GM12801 (cell line): ENCODE measurements around the gene PPCDC.

ENCODE experiments used
- TF ChIP-seq, protein P1 (sequence below): IDR thresholded peaks from one replicate; pipeline ENCODE4 v1.5.1; 2011; ENCODE audit warnings: control low read depth; ENCODE audit not compliant: insufficient read length; ENCODE audit errors: extremely low read depth

PPCDC gene

DNA sequence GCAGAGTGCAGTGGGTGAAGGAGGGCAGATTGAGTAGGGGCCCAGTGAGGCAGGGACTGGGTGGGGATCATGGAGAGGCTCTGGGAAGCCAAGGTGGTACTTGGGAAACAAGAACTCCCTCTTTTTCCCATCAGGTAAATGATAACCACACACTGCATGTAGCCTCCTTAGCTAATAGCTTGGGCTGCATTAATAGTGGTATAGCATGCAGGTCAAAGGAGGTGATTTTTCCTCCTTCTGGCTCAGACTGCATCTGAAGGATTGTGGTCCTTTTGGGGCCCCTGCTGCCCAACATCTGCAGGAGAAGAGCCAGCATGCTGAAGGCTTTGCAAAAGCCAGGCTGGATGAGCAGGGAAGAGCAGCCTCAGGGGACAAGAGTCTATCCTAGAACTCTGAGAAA, 45.4 kb downstream of the PPCDC start:
- TF ChIP-seq, protein P1, sequence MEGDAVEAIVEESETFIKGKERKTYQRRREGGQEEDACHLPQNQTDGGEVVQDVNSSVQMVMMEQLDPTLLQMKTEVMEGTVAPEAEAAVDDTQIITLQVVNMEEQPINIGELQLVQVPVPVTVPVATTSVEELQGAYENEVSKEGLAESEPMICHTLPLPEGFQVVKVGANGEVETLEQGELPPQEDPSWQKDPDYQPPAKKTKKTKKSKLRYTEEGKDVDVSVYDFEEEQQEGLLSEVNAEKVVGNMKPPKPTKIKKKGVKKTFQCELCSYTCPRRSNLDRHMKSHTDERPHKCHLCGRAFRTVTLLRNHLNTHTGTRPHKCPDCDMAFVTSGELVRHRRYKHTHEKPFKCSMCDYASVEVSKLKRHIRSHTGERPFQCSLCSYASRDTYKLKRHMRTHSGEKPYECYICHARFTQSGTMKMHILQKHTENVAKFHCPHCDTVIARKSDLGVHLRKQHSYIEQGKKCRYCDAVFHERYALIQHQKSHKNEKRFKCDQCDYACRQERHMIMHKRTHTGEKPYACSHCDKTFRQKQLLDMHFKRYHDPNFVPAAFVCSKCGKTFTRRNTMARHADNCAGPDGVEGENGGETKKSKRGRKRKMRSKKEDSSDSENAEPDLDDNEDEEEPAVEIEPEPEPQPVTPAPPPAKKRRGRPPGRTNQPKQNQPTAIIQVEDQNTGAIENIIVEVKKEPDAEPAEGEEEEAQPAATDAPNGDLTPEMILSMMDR, result no peak

DNA sequence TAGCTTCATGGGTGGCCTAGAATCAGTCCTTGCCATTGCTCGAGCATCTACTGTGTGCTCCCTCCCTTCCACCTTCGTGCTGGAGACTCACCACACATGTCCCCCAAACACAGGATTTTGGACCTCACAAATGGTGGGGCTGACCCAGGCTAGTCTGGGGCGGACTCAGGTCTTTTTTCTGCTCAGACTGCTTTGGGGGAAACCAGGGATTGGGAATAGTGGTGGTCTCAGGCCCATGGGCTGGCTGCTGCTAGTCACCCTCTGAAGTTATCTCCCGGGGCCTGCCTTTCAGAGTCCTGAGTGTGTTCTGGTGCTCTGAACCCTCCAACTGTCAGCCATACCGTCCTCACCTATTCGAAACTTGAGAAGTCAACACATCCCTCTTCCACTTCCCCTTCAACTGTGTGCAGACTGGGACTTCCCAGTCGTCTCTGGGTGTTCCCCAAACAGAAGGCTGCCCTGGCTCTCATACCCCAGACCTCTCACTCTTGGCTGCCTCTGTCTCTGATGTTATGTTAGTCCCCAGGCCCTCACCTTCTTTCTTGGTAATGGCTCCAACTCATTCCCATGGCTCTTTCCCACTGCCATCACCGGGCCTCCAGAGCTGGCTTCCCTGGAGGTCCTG, 46.0 kb downstream of the PPCDC start:
- TF ChIP-seq, protein P1, result no peak

DNA sequence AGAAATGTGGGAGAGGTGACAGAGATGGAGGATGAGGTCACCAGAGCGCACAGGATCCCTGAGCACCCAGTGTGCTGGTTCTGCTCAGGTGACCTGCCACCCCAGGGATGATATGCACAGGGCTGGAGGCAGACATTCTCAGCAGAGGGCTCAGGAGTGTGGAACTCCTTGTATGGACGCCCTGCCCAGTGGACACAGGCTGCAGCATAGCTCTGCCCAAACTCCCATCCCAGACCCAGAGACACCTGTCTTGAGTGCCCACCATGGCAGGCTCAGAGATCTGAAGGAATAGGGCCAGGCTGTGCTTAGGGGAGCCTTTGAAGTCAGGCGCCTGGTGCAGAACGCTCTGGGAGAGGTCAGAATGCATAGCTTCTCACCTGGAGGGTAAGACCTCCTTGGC, 47.3 kb downstream of the PPCDC start:
- TF ChIP-seq, protein P1, result no peak

DNA sequence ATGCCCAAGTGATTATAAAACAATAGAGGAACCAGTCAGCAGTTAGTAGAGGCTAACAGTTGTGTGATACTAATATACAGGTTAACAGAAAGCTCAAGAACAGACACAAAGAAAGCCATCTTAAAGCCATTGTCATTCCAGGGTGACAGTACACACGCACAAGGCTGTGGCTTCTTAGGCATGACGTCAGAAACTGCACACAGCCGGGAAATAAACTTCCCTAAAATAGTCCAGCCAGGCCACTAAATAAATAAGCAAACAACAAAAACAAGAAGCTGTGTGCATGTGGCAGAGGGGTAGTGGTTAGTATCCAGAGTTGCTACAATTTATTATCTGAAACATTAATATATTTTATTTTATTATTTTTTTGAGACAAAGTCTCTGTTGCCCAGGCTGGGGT, 49.8 kb downstream of the PPCDC start:
- TF ChIP-seq, protein P1, result no peak

DNA sequence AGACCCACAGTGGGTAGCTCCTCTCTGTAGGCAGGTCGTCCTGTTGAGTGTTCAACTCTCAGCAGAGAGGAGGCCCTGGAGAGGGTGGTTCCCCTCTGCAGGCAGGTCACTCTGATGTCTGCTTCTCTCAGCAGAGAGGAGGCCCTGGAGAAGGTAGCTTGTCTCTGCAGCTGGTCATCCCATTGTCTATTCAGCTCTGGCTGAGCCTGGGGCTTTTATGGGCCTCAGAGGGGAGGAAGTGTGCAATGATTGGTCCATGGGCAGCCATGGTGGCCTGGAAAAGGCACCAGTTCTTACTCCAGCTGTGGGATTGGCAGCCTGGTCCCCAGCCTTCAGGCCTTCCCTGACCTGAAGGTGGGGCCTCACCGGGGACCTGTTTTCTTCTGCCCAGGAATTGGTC, 52.9 kb downstream of the PPCDC start:
- TF ChIP-seq, protein P1, result no peak

DNA sequence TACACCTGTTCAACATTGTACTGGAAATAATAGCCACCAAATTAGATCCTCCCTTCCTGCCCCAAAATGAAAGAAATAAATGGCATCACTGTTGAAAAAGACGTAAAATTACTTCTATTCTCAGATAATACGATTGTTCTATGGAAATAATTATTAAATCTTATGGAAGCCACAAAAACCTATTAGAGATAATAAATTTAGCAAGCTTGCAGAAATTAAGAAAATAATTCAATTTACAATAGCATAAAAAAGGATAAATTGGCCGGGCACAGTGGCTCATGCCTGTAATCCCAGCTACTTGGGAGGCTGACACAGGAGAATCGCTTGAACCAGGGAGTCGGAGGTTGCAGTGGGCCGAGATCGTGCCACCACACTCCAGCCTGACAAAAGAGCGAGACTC, 57.8 kb downstream of the PPCDC start:
- TF ChIP-seq, protein P1, result no peak

DNA sequence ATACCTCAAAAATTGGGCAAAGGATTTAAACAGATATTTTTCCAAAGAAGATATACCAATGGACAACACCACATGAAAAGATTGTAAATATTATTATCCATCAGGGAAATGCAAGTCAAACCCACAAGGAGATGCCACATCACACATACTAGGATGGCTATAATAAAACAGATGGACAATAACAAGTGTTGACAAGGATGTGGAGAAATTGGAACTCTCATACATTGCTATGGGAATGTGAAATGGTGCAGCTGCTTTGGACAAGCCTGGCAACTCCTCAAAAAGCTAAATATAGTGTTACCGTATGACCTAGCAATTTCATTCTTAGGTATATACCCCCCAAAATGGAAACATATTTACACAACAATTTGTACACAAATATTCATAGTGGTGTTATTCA, 59.3 kb downstream of the PPCDC start:
- TF ChIP-seq, protein P1, result no peak
